Gastrocnemius medialis (tissue), 4 donors: ENCODE results near the gene ARHGAP24. TPM values are rescaled to one million over a fixed set of nuclear protein-coding genes. Genes with fewer than 3 reads are reported as not detected.

ENCODE experiments used
- ATAC-seq, 2 donors: fragments of 150-250 bp; one replicate each; pipeline ENCODE4 v1.9.1; 2016
- DNase-seq, 2 donors: peaks; one replicate each; pipeline ENCODE4 v3.0.0-alpha.2; 2019
- H3K27ac ChIP-seq, 4 donors: fragments of 200-600 bp; sonication (generic); 1 replicate in 1 of 4; 2 replicates in 3 of 4; pipeline ENCODE4 v1.5.1; 2016 to 2018; ENCODE audit warnings: mild to moderate bottlenecking in 2 of 4, moderate library complexity in 1 of 4
- H3K27me3 ChIP-seq, 3 donors: fragments of 200-600 bp; sonication (generic) in 2 of 3; 1 replicate in 1 of 3; 2 replicates in 2 of 3; pipeline versions ENCODE4 v1.5.1 to v1.6.0; 2016 to 2019; ENCODE audit warnings: mild to moderate bottlenecking in 1 of 3, moderate library complexity in 1 of 3
- H3K36me3 ChIP-seq, 2 donors: fragments of 200-600 bp; sonication (generic) in 1 of 2; one replicate each; pipeline ENCODE4 v1.5.1; 2017 to 2018
- H3K4me1 ChIP-seq, 2 donors: fragments of 200-600 bp; sonication (generic) in 1 of 2; one replicate each; pipeline ENCODE4 v1.5.1; 2016 to 2017; ENCODE audit warnings: mild to moderate bottlenecking in 2 of 2
- H3K4me3 ChIP-seq, 4 donors: fragments of 200-600 bp; sonication (generic) in 3 of 4; 1 replicate in 1 of 4; 2 replicates in 3 of 4; pipeline ENCODE4 v1.5.1; 2016 to 2019; ENCODE audit warnings: mild to moderate bottlenecking in 2 of 4
- H3K9me3 ChIP-seq, 3 donors: fragments of 200-600 bp; sonication (generic) in 2 of 3; 1 replicate in 1 of 3; 2 replicates in 2 of 3; pipeline ENCODE4 v1.5.1; 2016 to 2019
- POLR2A ChIP-seq, 2 donors: fragments of 450-650 bp; IDR thresholded peaks; one replicate each; pipeline ENCODE4 v1.6.1; 2017; ENCODE audit warnings: antibody characterized with exemption in 2 of 2, mild to moderate bottlenecking in 2 of 2, moderate library complexity in 2 of 2
- in situ Hi-C, 4 donors: fragments of 200-750 bp; cut with MboI; loops; one replicate each; pipeline versions ENCODE4 v1.15.0 to v1.8.0; 2017; ENCODE audit warnings: low sequenced_read_pairs in 4 of 4
- intact Hi-C: fragments of 100-400 bp; cut with DNase I; formaldehyde crosslinking; loops from one replicate; pipeline ENCODE4 v1.15.1; 2023; ENCODE audit warnings: low total_unique reads
- total RNA-seq, 4 donors: library from RNA; depleted of rRNA; stranded (reverse); fragments of >200 nt; gene quantifications; one replicate each; pipeline versions ENCODE4 v1.1.0 to v1.2.3, GENCODE V29; 2016
- TF ChIP-seq, protein P1 (sequence below), 5 experiments: fragments of 450-650 bp in 3 of 5; fragments of 200-600 bp in 2 of 5; sonication (generic) in 2 of 5; IDR thresholded peaks in 4 of 5; conservative IDR thresholded peaks in 1 of 5; 1 replicate in 4 of 5; 2 replicates in 1 of 5; pipeline ENCODE4 v1.5.1; 2016 to 2019; ENCODE audit warnings: antibody characterized with exemption in 5 of 5, mild to moderate bottlenecking in 3 of 5, moderate library complexity in 3 of 5

Gene ARHGAP24
- total RNA-seq, 4 donors from 2014 or later: 2.8 to 7.8 (median 5.3) TPM

DNA sequence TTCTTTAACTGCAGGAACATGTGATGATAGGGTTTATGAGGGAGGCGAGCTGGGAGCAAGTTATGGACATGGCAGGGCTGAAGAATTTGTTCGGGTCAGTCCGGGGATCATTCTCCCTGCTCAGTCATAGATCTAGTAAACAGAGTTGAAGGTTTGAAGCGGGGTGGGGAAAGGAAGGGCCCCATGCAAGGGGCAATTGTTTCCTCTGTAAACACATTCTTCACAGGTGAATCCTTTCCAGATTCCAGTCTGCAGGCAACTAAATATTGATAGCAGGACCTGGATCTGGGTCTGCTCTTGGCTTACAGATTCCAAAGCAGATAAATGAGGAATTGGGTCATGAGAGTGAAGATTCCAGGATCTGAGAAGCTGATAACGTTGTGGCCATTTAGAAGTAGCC lies 44.3 kb upstream of the ARHGAP24 start:
- H3K4me1 ChIP-seq: peaks cover 5 to 8% of the 10 kb centered on the region in 2 donors
- no peak overlapping the region for H3K27ac ChIP-seq
- in situ Hi-C loops (no loop called here), intact Hi-C loops (no loop called here)
- DNase-seq: no peak
- H3K36me3 ChIP-seq: no peaks in the 10 kb centered on the region
- no peaks in the 10 kb centered on the region for H3K27me3 ChIP-seq
- TF ChIP-seq POLR2A (IDR thresholded peaks at IDR 0.05): no peak
- TF ChIP-seq, protein P1, sequence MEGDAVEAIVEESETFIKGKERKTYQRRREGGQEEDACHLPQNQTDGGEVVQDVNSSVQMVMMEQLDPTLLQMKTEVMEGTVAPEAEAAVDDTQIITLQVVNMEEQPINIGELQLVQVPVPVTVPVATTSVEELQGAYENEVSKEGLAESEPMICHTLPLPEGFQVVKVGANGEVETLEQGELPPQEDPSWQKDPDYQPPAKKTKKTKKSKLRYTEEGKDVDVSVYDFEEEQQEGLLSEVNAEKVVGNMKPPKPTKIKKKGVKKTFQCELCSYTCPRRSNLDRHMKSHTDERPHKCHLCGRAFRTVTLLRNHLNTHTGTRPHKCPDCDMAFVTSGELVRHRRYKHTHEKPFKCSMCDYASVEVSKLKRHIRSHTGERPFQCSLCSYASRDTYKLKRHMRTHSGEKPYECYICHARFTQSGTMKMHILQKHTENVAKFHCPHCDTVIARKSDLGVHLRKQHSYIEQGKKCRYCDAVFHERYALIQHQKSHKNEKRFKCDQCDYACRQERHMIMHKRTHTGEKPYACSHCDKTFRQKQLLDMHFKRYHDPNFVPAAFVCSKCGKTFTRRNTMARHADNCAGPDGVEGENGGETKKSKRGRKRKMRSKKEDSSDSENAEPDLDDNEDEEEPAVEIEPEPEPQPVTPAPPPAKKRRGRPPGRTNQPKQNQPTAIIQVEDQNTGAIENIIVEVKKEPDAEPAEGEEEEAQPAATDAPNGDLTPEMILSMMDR (IDR thresholded peaks at IDR 0.05 in 4 of 5, conservative IDR thresholded peaks at IDR 0.05 in 1 of 5): no peak
- ATAC-seq: no peak
- no peak overlapping the region for H3K4me3 ChIP-seq
- H3K9me3 ChIP-seq: no peaks in the 10 kb centered on the region

DNA sequence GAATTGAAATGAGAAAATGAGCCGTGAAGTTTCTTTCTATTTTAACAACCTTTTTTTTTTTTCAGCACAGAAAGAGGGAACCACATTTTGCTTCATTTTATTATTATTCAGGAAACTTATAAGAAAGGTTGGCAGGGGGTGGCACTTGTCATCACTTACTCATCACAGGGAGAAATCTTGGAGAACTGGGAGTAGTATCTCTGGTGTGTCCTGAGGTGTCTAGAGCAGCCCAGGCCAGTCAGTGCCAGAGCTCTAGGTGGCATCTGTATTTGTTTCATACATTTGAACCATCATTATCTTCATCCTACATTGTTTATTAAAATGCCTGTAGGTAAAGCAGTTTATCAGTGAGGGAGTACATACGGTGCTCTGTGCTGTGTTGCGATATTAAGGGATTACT lies 43.8 kb upstream of the ARHGAP24 start:
- H3K27ac ChIP-seq: no peak overlapping the region
- no peak for ATAC-seq
- no peak for DNase-seq
- no peaks in the 10 kb centered on the region for H3K27me3 ChIP-seq
- intact Hi-C loops (no loop called here), in situ Hi-C loops (no loop called here)
- peaks cover under 1 to 3% of the 10 kb centered on the region in 2 donors for H3K4me1 ChIP-seq
- H3K4me3 ChIP-seq: no peak overlapping the region
- TF ChIP-seq POLR2A (IDR thresholded peaks at IDR 0.05): no peak
- TF ChIP-seq, protein P1 (IDR thresholded peaks at IDR 0.05 in 4 of 5, conservative IDR thresholded peaks at IDR 0.05 in 1 of 5): no peak
- no peaks in the 10 kb centered on the region for H3K36me3 ChIP-seq
- H3K9me3 ChIP-seq: no peaks in the 10 kb centered on the region

DNA sequence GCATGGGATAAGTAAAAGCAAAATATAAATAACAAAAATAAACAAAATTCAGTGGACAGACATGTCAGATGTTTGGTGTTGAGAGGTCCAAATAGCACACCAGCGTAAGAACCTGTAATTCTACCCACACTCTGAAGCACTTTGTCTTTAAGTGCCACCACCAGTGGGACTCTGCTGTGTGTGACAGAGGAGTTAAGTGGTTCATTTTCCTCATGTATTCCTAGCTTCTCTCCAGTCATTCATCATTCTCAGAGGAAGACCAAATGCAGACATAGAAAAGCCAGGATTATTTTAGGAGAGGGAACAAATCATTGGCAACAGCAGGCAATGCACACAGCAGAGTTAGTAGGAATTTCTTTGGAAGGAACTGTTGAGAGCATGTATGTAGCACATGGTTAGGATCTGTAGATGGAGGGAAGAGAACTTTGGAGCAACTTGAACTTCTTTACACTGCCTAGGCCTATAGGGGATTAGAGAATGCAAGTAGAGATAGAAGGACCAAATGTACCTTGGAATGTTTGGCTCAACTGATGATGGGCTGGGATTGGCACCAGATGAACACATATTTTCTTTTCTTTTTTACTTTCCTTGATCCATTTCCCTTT lies 43.0 kb upstream of the ARHGAP24 start:
- TF ChIP-seq, protein P1 (IDR thresholded peaks at IDR 0.05 in 4 of 5, conservative IDR thresholded peaks at IDR 0.05 in 1 of 5): no peak
- no peak overlapping the region for H3K4me3 ChIP-seq
- in situ Hi-C loops: no loop called here
- H3K9me3 ChIP-seq: no peaks in the 10 kb centered on the region
- DNase-seq: no peak
- H3K4me1 ChIP-seq: no peaks in the 10 kb centered on the region
- no peak overlapping the region for H3K27ac ChIP-seq
- intact Hi-C loops: no loop called here
- no peaks in the 10 kb centered on the region for H3K27me3 ChIP-seq
- no peaks in the 10 kb centered on the region for H3K36me3 ChIP-seq
- no peak for ATAC-seq

DNA sequence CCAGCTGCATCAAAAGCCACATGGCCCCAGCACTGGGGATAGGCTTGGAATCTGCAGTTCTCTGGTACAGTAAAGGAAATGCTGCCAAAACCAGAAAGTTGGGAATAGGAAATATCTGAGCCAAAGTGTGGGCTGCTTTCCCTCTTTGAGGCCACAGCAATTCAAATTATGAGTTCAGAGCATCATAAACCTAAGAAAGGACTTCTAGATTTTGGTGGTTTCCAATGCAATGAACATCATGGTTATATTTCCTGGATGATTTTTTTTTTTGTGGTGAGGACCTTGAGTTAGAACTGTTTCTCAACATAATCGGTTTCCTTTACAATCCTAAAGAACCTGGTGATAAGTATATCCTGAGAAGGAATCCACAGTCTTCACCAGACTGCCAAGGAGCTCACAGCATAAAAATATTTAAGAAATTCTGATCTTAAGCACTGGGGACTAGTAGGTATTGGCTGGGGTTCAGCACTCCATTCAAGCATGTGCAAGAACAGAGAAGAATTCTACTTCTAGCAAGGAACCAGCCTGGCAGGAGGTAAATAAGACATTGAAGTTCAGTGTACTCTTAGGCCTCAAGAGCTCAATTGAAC lies 29.8 kb upstream of the ARHGAP24 start:
- intact Hi-C loops (no loop called here), in situ Hi-C loops (no loop called here)
- Histone ChIP-seq H3K27ac (no peak overlapping the region), H3K4me3 (no peak overlapping the region), H3K36me3 (no peaks in the 10 kb centered on the region), H3K9me3 (no peaks in the 10 kb centered on the region), H3K4me1 (no peaks in the 10 kb centered on the region), H3K27me3 (no peaks in the 10 kb centered on the region)
- no peak for DNase-seq
- no peak for TF ChIP-seq POLR2A (IDR thresholded peaks at IDR 0.05)
- TF ChIP-seq, protein P1 (IDR thresholded peaks at IDR 0.05 in 4 of 5, conservative IDR thresholded peaks at IDR 0.05 in 1 of 5): no peak
- no peak for ATAC-seq
